GM18517 (cell line): Measurements from ENCODE around the gene AUNIP.

ENCODE experiments used
- ATAC-seq: cut with Tn5 transposase; IDR thresholded peaks from one replicate; pipeline ENCODE4 v1.9.1; 2021; ENCODE audit warnings: mild to moderate bottlenecking, moderate library complexity; ENCODE audit not compliant: unreplicated experiment

The AUNIP gene

GRCh38 chr1:25797939-25798338 lies 61.3 kb downstream of the AUNIP start:
- no peak for ATAC-seq

GRCh38 chr1:25796811-25797458 lies 62.3 kb downstream of the AUNIP start:
- no peak for ATAC-seq

GRCh38 chr1:25795946-25796810 lies 63.1 kb downstream of the AUNIP start:
- no peak for ATAC-seq

GRCh38 chr1:25795211-25795610 lies 64.0 kb downstream of the AUNIP start:
- no peak for ATAC-seq

GRCh38 chr1:25794325-25794724 lies 64.9 kb downstream of the AUNIP start:
- no peak for ATAC-seq

- ATAC-seq = no peak
Observed at GRCh38 chr1:25793585-25794170, 65.6 kb downstream of the AUNIP start.

- no peak for ATAC-seq
Observed at GRCh38 chr1:25792115-25792514, 67.1 kb downstream of the AUNIP start.

GRCh38 chr1:25790472-25790871 lies 68.8 kb downstream of the AUNIP start:
- ATAC-seq = no peak

- no peak for ATAC-seq
Observed at GRCh38 chr1:25787760-25788166, 71.5 kb downstream of the AUNIP start.

GRCh38 chr1:25786887-25787759 lies 72.1 kb downstream of the AUNIP start:
- ATAC-seq = no peak

GRCh38 chr1:25785333-25786067 lies 73.8 kb downstream of the AUNIP start:
- no peak for ATAC-seq

- no peak for ATAC-seq
Observed at GRCh38 chr1:25784575-25785051, 74.6 kb downstream of the AUNIP start.
